WI38 (cell line): ENCODE measurements around the gene BEST2.

Experiments
- H3K4me3 ChIP-seq: 2 replicates; pipeline ENCODE4 v1.5.1; 2011; ENCODE audit warnings: low read depth, mild to moderate bottlenecking, control low read depth, low read length
- TF ChIP-seq, protein P1 (sequence below): IDR thresholded peaks from 2 replicates; pipeline ENCODE4 v1.5.1; 2012; ENCODE audit warnings: low read depth, mild to moderate bottlenecking, control low read depth, low read length

Gene BEST2

DNA sequence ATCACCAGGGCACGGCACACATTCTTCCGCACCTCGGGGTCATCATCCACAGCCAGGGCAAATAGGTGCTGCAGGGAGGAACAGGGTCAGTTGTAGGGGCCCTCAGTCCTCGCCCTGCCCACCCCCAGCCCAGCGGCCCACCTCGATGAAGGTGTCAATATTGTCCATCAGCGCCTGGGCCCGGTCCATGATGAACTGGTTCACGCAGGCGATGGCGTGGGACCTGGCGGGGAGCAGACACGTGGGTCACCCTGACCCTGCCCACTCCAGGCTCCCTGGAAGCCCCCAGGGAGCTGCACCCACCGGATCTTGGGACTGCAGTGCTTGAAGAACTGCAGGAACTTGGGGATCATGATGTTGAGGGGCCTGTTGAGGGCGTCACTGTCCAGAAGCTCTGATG lies 36.5 kb upstream of the BEST2 start:
- TF ChIP-seq, protein P1, sequence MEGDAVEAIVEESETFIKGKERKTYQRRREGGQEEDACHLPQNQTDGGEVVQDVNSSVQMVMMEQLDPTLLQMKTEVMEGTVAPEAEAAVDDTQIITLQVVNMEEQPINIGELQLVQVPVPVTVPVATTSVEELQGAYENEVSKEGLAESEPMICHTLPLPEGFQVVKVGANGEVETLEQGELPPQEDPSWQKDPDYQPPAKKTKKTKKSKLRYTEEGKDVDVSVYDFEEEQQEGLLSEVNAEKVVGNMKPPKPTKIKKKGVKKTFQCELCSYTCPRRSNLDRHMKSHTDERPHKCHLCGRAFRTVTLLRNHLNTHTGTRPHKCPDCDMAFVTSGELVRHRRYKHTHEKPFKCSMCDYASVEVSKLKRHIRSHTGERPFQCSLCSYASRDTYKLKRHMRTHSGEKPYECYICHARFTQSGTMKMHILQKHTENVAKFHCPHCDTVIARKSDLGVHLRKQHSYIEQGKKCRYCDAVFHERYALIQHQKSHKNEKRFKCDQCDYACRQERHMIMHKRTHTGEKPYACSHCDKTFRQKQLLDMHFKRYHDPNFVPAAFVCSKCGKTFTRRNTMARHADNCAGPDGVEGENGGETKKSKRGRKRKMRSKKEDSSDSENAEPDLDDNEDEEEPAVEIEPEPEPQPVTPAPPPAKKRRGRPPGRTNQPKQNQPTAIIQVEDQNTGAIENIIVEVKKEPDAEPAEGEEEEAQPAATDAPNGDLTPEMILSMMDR, result no peak
- H3K4me3 ChIP-seq, result no peak overlapping the region

GRCh38 chr19:12715929-12716328 lies 35.7 kb upstream of the BEST2 start:
- TF ChIP-seq, protein P1, result no peak
- no peak overlapping the region for H3K4me3 ChIP-seq

DNA sequence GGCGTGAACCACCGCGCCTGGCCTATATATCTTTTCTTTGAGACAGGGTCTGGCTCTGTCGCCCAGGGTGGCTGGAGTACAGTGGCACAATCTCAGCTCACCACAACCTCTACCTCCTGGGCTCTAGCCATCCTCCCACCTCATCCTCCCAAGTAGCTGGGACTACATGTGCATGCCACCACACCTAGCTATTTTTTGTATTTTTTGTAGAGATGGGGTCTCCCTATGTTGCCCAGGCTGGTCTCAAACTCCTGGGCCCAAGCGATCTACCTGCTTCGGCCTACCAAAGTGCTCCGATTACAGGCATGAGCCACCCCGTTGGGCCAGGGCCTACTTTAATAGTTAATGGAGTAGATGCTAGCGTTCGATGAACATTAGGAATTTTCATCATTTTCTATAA lies 31.3 kb upstream of the BEST2 start:
- TF ChIP-seq, protein P1, result no peak
- H3K4me3 ChIP-seq, result peak overlapping the region; percentile 86

DNA sequence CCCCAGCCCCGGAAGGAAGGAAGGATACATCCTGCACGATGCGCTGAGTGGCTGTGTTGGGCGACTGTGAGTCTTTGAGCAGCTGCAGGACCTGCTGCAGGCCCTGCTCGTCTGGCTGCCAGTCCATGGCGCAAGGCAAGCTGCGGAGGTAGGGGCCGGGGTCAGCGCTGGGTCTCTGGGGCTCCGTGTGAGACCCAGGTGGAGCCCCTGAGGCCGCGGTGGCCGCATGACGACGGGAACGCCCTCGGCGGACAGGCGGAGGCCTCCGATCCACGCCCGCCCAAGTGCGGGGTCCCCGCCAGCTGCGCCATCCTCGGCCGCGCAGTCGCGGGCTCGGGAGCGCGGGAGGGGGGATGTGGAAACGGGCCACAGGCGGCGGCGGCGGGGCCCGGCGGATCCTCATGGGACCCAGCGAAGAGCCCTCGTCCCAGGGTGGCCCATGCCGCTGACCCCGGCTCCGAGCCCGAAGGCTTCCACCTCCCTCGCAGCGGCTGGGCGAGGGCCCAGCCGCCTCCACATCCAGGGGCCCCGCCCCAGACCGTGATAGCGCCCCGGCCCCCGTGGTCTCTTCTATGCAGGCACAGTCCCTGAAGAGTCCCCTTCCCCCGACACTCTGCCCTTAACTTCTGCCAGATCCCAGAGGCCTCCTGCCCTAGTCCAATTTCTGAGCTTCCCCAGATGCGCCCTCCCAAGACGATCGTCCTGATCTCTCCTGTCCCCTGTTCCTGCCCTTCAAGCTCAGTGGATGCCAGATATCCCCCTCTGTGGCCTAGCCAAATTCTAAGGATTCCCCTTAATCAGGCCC lies 30.5 kb upstream of the BEST2 start:
- H3K4me3 ChIP-seq, result peak overlapping the region; percentile 86
- TF ChIP-seq, protein P1, result no peak

- TF ChIP-seq, protein P1, result no peak
- peak overlapping the region; percentile 86 for H3K4me3 ChIP-seq
Observed at GRCh38 chr19:12721656-12722565, 29.7 kb upstream of the BEST2 start.

- TF ChIP-seq, protein P1, result no peak
Observed at GRCh38 chr19:12722566-12723380, 28.8 kb upstream of the BEST2 start.

GRCh38 chr19:12723381-12723640 lies 28.3 kb upstream of the BEST2 start:
- TF ChIP-seq, protein P1, result no peak
- H3K4me3 ChIP-seq, result peak overlapping the region; percentile 86

More at GRCh38 chr19:12722566-12723380, 28.8 kb upstream of the BEST2 start:
- peak overlapping the region; percentile 86 for H3K4me3 ChIP-seq
